GM19239 (cell line): Measurements from ENCODE around the gene COLEC12.

ENCODE experiments used
- DNase-seq: peaks from one replicate; pipeline ENCODE4 v3.0.0; 2011; ENCODE audit warnings: low spot score; ENCODE audit not compliant: insufficient read length
- FAIRE-seq: peaks from 2 replicates; lab custom pipeline; 2011; peaks lifted over from hg19 to GRCh38; lab: Jason Lieb, UNC

Gene COLEC12

DNA sequence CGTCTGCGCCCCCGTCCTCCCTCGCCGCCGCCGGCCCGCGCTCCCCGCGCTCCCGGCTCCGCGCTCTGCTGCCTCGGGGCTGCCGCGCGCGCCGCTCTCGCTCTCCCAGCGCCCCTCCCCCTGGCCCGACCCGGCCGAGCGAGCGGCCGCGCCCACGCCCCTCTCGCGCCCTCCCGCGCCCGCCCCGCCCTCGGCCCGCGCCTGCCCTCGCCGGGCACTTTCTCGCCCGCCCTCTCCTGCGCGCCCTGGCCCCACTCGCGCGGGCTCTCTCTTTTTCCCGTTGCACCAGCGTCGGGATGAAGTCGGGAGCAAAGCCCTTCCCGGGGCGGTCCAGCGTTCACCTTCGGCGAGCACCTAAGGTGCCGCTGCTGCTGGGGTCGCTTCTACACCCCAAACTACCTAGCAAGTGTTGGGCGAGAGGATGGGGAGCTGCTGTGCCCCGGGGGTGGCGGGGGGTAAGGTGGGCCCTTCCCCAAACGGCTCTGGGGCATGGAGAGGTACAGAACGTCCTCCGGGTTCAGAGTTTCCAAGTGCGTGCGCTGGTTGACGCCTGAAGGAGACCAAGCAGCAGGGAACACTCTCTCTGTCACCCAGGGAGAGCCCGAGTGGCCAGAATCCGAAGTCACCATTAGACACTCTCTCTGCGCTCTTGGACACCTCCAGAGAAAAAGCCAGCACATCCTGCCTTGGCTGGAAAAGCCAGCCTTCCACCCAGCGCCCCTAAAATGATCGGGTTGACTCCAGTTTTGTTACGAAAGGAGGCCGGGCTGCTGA is at the start of gene COLEC12:
Gene COLEC12, minus strand, starts transcription at position 70 of the 774 bp plus-strand sequence. CDS start 187 bp downstream, outside the sequence.
- no peak for FAIRE-seq
- DNase-seq, result no peak

DNA sequence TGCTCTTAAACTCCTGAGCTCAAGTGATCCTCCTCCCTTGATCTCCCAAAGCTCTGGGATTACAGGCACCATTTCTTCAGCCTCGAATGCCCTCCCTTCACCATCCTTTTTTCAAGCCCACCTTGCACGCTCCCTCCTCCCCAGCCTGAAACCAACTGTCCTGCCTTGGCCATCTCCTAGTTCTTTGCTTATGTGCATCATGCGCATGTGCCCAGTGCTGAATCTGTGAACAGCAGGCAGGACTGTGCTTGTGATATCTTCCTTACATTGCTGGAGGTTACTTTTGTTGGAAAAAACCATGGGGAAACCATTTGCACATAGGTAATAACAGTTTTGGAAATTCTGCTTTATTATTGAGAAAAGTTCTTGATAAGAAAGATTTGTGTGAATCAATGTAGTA is 49.5 kb upstream of the COLEC12 start:
- DNase-seq, result no peak
- FAIRE-seq, result no peak

DNA sequence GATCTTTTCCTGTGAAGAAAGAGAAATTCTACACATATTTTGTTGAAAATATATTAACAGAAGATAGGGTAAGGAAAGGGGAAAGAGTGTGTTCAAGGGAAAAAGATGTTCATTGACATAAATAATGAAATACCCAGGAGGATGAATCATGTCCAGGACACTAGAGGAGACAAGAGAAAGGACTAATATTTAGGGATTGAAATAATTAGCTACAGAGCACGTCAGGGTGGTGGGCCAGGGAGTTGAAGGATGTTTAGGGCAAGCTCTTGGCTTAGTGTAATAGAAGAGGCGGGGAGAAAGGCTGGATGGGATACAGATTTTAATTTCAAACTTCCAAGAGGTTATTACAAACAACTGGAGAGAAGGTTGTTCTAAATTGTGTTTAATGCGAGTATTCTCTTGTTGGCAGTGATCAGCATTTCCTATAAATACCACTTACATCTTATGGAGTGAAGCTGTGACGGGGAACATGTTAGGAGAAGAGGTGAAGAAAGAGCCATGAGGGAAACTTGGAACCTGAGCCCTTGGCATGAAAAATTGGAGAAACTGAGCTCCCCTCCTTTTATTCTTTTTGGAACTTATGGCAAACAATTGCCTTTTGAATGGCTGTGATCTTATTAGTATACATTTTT is 43.1 kb upstream of the COLEC12 start:
- DNase-seq (no peak), FAIRE-seq (no peak)

DNA sequence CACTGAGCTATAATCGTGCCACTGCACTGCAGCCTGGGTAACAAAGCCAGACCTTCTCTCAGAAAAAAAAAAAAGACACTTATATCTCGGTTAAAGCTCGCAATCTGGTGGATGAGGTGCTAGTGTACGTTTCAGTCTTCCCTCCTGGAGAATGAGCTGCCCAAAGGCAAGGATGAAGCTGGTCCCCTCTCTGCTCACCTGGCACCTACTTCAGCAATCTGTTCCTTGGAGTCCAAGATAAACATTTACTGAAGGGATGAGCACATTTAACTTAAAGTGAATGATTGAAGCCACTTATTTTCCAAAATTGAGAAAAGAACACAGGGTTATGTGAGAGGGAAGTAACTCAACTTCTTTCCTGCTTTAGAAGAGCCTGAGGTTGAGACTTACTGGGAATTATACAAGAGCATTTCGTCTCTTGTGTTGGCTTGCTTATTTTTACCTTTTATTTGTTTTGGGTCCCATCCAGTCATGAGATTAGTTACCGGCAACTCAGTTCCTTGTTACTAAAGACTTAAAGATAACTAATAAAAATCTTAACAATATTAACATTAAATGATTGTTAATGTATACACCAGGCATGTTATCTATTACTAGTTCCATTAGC is 33.6 kb upstream of the COLEC12 start:
- DNase-seq (no peak), FAIRE-seq (no peak)

DNA sequence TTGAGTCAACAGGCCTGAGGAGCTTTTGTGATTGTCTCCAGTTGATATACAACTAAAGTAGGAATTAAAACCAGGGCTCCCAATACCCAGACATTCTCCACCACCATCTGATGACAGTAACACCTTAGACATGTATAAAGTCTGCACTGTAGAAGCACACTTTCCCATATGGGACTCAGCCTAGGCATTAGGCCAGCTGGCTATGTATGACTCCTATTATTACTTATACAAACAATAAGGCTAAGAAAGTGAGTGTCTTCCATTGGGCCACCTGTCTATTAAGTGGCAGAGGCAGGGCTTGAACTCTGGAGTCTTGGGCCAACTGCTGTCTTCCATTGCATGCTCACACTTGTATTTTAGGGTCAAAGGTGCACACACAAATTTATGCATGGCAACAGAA is 32.1 kb upstream of the COLEC12 start:
- FAIRE-seq, result no peak
- DNase-seq, result no peak

DNA sequence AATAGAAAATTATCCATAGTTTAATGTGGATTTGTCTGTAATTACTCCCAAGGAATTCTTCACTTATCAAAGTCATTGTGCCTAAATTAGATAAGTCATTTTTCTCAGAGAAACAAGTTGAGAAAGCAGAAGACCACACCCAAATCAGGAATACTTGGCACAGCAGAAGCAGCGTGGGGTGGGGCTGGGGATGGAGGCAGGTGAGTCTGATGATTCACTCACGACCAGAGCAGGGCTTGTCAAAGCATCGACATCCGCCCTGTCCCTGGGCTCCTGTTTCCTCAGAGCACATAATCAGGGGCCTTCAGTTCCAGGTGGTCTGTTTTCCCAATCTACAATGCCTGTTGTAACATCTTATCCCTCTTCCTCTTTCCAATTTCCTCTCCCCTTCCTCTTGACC is 31.5 kb upstream of the COLEC12 start:
- FAIRE-seq, result no peak
- DNase-seq, result no peak

DNA sequence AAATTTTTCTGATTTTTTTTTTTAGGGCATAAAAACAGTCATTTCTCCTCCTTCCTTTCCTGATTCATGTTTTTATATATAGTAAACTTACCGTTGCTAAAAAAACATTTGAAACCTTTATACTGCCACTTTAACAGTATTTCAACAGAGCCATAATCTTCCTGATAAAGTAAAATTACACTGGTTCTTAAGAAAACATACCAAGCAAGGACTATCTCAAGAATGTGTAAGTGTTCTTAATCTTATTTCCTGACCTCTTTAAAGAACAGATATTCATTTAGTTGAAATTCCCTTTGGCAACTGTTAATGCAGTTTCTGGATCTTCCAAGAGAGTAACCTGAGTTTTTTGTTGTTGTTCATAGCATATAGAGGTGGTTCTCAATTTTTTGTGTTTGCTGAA is 26.6 kb upstream of the COLEC12 start:
- FAIRE-seq, result no peak
- DNase-seq, result no peak

DNA sequence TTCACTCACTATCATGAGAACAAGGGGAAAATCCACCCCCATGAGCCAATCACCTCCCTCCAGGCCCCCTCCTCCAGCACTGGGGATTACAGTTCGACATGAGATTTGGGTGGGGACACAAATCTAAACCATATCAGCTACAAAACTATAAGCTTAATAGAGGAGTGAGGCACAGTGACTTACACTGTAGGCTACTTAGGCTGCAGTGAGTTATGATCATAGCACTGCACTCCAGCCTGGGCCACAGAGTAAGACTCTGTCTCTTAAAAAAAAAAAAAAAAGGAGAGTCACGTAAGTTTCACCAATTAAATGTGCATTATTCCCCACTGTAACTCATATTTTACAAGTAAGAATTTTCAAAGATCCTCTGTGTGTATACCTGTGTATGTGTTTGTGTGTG is 26.2 kb upstream of the COLEC12 start:
- DNase-seq (no peak), FAIRE-seq (no peak)

DNA sequence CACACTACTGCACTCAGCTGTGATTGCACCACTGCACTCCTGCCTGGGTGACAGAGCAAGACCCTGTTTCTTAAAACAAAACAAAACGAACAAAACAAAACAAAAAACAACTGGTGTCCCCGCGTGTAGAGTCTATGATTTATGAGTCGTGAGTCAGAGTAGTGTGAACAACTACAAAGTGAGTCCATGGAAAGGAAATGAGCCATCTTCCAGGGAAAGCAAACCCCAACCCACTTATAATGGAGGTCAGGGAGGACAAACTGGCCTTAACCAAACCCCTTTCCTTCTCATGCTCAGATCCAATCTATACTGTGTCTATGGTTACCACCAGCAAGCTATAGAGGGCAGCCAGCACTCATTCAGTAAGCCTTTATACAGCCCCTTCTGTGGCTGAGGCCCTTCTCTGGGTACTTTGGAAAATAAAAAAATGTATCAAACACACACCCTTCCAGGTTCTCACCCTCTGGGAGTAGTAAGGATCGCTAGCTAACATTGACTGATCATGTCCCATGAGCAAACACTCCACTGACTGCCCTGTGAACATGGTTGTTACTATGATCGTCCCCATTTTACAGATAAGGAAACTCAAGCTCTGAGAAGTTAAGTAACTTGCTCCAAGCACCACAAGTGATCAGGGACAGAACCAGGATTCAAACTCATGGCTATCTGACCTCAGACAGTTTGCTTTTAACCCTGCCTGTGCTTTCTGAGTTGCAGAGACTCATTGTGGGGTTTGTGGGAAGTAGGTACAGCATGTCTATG is 24.7 kb upstream of the COLEC12 start:
- FAIRE-seq, result no peak
- no peak for DNase-seq

DNA sequence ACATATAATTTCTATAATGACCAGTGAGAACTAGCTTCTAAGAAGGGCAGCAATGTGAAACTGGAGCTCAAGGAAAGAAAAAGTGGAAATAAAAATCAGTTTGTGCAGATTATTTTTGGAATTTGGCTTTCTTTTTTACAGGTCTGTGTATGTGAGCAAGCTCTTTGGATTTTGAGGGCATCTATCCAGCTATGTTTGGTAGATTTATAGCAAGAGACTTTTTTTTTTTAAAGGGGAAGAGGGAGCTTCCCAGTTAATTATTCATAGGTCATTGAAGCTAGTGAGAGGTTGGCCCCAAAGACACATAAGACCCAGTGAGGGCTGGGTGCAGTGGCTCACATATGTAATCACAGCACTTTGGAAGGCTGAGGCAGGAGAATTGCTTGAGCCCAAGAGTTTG is 24.0 kb upstream of the COLEC12 start:
- DNase-seq, result no peak
- FAIRE-seq, result no peak

DNA sequence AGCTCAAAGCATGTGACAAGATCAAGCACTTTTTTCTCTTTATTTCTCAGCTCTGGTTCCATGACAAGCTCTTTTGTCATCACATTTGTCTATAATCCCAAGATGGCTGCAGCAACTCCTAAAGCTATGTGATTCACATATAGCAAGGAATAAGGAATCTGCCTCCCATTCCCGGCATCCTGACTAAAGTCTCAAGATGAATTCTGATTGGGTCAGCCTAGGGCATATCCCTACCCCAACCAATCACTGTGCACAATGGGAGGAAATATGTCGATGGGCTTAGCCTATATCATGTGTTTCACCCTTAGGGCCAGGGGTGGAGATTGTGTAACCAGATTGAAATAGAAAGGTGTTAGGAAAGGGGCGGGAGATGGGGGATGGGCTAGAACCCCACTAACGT is 23.1 kb upstream of the COLEC12 start:
- no peak for DNase-seq
- no peak for FAIRE-seq

DNA sequence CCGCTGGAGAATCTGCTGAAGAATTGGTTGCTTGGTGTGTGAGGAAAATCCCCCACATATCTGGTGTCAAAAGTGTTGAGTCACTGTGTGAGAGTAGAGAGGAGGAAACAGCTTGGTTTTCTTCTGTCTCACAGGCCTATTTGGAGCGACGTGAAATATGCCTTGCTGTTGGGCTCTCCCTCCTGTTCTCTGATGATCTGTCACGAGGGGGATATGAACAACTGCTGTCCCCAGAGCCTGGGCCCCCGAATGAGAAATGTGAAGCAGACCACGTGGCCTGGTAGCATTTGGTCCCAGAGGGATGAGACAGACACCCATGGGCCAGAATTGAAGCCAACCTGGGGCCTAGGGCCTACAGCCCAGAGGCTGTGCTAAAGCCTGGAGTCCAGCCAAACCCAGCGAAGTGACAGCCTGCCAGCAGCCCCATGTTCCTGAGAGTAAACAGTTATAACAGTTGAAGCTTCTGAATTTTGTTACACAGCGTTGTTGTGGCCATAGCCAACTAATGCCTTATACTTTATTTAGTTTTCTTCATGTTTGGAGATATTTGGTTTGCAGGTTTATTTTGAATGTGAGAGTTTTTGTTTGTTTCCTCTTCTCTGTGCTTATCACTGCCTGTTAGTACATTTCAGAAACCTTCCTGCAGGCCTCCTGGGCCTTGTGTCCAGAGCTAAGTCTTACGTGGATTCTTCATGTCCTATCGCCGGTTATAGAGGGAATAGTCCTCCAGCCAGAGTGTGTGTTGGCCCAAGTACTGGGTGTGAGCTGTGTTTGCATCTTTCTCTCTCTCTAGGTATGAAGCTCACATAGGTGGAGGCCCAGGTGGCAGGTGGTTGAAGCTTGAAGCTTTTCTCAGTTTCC is 18.7 kb upstream of the COLEC12 start:
- no peak for DNase-seq
- peak; percentile 78 for FAIRE-seq

DNA sequence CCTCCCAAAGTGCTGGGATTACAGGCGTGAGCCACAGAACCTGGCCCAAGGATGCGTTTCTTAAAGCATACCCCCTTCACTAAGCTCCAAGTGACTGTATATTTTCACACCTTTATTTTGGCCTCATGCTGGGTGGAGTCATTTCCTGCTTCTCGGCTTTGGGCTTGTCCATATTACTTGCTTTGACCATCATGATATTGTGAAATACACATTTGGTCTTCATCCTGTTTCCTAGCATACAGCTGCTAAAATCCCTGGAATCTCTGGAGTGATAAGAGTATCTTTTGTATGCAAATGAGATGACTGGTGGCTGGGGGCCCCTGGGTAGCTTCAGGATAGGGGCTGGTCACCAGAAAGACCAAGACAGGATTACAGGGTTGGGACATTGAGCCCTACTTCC is 17.6 kb upstream of the COLEC12 start:
- FAIRE-seq, result no peak
- no peak for DNase-seq

DNA sequence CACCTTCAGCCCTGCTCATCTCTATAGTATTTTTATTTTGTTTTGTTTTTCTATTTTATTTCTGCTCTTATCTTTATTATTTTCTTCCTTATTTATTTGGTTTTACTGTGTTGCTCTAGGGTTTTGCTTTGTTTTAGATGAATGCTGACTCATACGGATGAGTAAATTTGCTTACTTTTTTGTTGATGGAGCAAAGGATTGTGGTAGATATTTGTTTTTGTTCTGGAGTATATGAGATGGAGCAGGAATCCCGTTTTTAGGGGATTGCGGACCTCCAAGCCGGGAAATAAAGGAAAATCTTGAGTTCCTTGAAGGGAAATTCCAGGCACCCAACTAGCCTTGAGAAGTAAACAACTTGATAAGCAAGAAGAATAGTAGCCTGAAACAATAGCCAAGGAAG is 15.3 kb upstream of the COLEC12 start:
- DNase-seq (no peak), FAIRE-seq (no peak)

DNA sequence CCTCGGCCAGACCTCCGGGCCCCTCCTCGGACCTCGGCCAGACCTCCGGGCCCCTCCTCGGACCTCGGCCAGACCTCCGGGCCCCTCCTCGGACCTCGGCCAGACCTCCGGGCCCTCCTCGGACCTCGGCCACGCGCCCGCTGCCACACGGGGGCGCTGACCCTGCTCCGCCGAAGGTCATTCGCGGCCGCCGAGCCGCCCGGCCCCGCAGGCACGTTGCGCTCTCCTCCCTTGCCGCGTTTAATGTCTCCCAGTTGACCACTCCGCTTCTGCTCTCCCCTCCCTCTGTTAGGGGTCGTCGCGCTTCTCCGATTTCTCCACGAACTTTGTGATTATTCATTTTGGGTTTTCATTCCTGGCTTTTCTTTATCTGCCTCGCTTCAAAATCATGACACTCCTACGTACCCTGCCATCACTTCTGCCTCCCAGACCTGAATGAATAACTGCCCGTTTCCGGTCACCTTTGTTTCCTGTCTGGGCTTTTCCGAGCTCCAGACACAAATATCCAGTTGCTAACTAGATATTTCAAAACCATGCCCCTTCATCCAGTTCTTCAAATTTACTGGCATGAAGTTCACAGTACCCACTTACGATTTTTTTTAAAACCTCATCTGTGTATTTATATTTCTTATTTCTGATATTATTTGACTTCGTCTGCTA is 14.8 kb upstream of the COLEC12 start:
- DNase-seq (no peak), FAIRE-seq (no peak)

DNA sequence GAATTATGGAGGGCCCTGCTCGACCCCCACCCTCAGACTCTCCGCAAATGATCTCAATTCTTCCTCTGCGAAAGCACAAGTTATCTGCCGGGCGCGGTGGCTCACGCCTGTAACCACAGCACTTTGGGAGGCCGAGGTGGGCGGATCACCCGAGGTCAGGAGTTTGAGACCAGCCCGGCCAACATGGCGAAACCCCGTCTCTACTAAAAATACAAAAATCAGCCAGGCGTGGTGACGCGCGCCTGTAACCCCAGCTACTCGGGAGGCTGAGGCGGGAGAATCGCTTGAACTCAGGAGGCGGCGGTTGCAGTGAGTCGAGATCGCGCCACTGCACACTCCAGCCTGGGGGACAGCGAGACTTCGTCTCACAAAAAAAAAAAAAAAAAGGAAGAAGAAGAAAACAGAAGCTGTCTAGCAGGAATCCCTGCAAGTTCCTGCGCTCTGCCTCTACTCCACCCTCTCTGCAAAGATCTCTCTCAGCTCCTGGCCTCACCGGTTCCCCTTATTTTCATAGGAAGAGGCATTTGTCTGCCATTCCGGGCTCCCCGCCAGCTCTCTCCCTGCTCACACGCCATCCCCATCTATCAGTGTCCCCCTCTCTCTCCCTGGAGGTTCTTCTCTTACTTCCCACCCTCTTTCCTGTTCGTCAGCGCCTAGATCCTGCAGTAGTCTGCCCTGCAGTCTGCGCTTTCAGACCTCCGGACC is 13.5 kb upstream of the COLEC12 start:
- DNase-seq, result no peak
- no peak for FAIRE-seq

DNA sequence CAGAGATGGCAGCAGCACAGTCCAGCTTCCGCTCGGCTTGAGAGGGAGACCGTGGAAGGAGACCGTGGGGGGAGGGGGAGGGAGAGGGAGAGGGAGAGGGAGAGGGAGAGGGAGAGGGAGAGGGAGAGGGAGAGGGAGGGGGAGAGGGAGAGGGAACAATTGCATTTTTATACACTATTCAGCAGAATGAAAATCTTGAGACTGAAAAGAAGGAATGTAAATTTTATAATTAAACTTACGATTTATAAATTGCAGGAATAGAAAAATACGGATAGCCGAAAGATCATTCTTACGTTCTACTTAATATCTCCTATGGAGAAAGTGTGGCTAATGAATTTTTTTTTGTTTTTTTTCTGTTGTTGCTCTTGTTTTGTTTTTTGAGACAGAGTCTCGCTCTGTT is 12.5 kb upstream of the COLEC12 start:
- DNase-seq (no peak), FAIRE-seq (no peak)

DNA sequence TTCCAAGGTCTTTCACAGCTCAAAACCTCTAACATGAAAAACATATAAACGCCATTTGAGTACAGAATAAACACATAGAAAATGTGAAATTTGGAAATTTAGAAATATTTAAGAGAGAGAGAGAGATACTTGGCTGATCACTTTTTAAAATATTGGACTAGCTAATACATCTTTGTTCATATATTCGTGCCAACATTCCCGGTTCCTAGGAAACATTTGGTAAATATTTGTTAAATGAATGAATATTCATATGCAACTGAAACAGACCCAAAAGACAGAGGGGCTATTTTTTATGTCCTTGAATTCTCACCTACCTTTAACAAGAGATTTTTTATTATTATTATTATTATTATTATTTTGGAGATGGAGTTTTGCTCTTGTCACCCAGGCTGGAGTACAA is 8.3 kb upstream of the COLEC12 start:
- DNase-seq, result no peak
- FAIRE-seq, result no peak

DNA sequence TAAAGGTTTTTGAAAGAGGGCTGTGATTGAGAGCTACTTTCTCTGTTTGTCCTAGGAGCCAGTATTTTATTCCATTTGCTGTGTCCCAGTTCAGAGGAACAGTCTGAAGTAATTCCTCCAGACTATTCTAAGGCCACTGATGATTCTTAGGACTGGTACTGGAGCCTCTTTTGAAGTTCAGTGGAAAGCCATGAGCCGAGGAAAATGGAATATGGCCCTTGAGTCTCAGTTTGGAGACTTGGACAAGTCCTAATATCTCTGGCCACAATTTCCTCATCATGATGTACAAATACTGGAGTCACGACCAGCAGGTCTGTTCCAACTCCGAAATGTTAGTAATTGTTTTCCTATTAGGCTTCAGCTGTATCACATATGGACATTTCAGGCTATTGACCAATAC is 7.1 kb upstream of the COLEC12 start:
- DNase-seq (no peak), FAIRE-seq (no peak)
